Natural killer cell (primary cell): ENCODE results near the gene RHOF. TPM values are rescaled to one million over a fixed set of nuclear protein-coding genes. Genes with fewer than 3 reads are reported as not detected.

ENCODE experiments used
- ATAC-seq, 3 donors: fragments of 150-1000 bp in 2 of 3; fragments of 200-7000 bp in 1 of 3; cut with Tn5 transposase; 1 replicate in 1 of 3; 2 replicates in 2 of 3; pipeline ENCODE4 v1.10.0; 2021; ENCODE audit warnings: mild to moderate bottlenecking in 2 of 3, moderate library complexity in 2 of 3
- DNase-seq, 2 donors: peaks; one replicate each; pipeline versions ENCODE4 v3.0.0 to v3.0.0-alpha.2; 2013 to 2021; ENCODE audit warnings: mixed read lengths in 1 of 2
- H3K27ac ChIP-seq: one replicate; pipeline ENCODE4 v1.5.1; 2013; ENCODE audit warnings: mild to moderate bottlenecking, low read length
- H3K27me3 ChIP-seq: one replicate; pipeline ENCODE4 v1.6.1; 2013; ENCODE audit warnings: low read length; ENCODE audit not compliant: control insufficient read depth, insufficient read depth
- H3K36me3 ChIP-seq: one replicate; pipeline ENCODE4 v1.6.1; 2013; ENCODE audit warnings: low read length; ENCODE audit not compliant: control insufficient read depth, insufficient read depth
- H3K4me1 ChIP-seq: one replicate; pipeline ENCODE4 v1.6.1; 2013; ENCODE audit warnings: low read length; ENCODE audit not compliant: control insufficient read depth, insufficient read depth
- H3K4me3 ChIP-seq: one replicate; pipeline ENCODE4 v1.5.1; 2013; ENCODE audit warnings: low read length
- H3K9me3 ChIP-seq: one replicate; pipeline ENCODE4 v1.6.1; 2013; ENCODE audit warnings: low read length; ENCODE audit not compliant: control insufficient read depth, insufficient read depth
- H3K27ac Mint-ChIP-seq, 2 donors: one replicate each; pipeline ENCODE4 v1.8.0; 2022; ENCODE audit warnings: mild to moderate bottlenecking in 2 of 2, mixed read lengths in 2 of 2, moderate library complexity in 1 of 2
- H3K27me3 Mint-ChIP-seq, 2 donors: one replicate each; pipeline ENCODE4 v1.8.0; 2022; ENCODE audit warnings: low read depth in 2 of 2, mixed read lengths in 2 of 2
- H3K36me3 Mint-ChIP-seq: one replicate; pipeline ENCODE4 v1.8.0; 2022; ENCODE audit warnings: mixed read lengths
- H3K4me1 Mint-ChIP-seq, 2 donors: one replicate each; pipeline ENCODE4 v1.8.0; 2022; ENCODE audit warnings: mixed read lengths in 2 of 2
- H3K4me3 Mint-ChIP-seq: one replicate; pipeline ENCODE4 v1.8.0; 2022; ENCODE audit warnings: mild to moderate bottlenecking, moderate library complexity, mixed read lengths
- H3K9me3 Mint-ChIP-seq, 2 donors: one replicate each; pipeline ENCODE4 v1.8.0; 2022; ENCODE audit warnings: mixed read lengths in 2 of 2
- WGBS: methylation state at CpG from one replicate; pipeline ENCODE4 v1.1.7; 2013; ENCODE audit warnings: missing lambda C conversion rate; ENCODE audit not compliant: insufficient coverage; 5-methylcytosine and 5-hydroxymethylcytosine counted together
- intact Hi-C: fragments of 100-400 bp; cut with micrococcal nuclease; formaldehyde crosslinking; loops from one replicate; pipeline ENCODE4 v1.14.2; 2022
- total RNA-seq, 4 donors: library from RNA; stranded (reverse); fragments of 120-200 nt in 1 of 4; gene quantifications; one replicate each; pipeline versions ENCODE4 v1.2.3 to v1.2.4, GENCODE V29; 2013 to 2022
- TF ChIP-seq, protein P1 (sequence below): fragments of 200-600 bp; IDR thresholded peaks from one replicate; pipeline ENCODE4 v1.8.0; 2022; ENCODE audit warnings: antibody characterized with exemption

The RHOF gene
- total RNA-seq, 3 donors from 2014 or later (not counting 1 experiment from before 2014, with no cell fraction given) = 146 to 201 (median 177) TPM

DNA sequence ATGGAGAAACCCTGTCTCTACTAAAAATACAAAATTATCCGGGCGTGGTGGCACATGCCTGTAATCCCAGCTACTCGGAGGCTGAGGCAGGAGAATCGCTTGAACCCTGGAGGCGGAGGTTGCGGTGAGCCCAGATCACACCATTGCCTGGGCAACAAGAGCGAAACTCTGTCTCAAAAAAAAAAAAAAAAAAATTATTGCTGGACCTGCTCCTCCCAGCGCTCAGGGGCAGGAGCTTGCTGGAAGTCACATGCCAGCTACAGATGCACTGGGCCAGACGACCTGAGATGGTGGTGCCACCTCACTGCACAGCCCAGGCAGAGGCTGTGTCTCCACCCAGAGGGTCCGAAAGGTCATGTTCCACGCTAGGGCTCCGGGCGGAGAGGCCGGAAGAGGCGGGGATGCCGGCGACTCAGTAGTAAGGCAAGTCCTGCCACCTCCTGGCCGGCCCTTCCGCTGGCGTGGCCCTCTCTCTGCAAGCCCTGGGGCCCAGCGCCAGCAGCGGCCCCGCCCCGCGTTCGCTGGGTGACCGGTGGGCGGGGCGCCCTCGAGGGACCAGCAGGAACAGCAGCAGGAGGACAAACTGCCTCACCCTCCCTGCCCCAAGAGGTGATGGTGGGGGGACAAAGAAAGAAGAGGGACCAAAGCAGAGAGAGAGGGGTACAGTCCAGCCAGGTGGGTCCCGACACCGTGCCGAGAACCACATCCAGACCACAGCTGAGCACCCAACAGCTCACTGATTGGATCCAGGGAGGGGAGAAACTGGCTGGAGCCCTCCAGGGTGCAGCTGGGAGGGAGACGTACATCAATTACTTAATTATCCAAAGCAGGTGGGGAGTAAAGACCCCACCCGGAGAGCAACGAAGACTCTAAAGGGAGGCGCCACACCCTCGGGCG is 3.6 kb upstream of the RHOF start:
- Histone ChIP-seq H3K36me3 (peaks cover 22% of the 10 kb centered on the region), H3K27me3 (no peaks in the 10 kb centered on the region), H3K4me1 (peaks cover 57% of the 10 kb centered on the region), H3K4me3 (no peak overlapping the region), H3K9me3 (no peaks in the 10 kb centered on the region), H3K27ac (no peak overlapping the region)
- Mint-ChIP-seq H3K4me3 (peak overlapping the region; percentile 17), H3K27me3 (no peaks in the 10 kb centered on the region), H3K36me3 (no peaks in the 10 kb centered on the region), H3K4me1 (peaks cover 51 to 57% of the 10 kb centered on the region in 2 donors), H3K27ac (peak overlapping the region; percentile 59 to 87), H3K9me3 (no peaks in the 10 kb centered on the region)
- ATAC-seq (no peak), DNase-seq (no peak)
- TF ChIP-seq, protein P1, sequence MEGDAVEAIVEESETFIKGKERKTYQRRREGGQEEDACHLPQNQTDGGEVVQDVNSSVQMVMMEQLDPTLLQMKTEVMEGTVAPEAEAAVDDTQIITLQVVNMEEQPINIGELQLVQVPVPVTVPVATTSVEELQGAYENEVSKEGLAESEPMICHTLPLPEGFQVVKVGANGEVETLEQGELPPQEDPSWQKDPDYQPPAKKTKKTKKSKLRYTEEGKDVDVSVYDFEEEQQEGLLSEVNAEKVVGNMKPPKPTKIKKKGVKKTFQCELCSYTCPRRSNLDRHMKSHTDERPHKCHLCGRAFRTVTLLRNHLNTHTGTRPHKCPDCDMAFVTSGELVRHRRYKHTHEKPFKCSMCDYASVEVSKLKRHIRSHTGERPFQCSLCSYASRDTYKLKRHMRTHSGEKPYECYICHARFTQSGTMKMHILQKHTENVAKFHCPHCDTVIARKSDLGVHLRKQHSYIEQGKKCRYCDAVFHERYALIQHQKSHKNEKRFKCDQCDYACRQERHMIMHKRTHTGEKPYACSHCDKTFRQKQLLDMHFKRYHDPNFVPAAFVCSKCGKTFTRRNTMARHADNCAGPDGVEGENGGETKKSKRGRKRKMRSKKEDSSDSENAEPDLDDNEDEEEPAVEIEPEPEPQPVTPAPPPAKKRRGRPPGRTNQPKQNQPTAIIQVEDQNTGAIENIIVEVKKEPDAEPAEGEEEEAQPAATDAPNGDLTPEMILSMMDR = no peak
- intact Hi-C loops = no loop called here
- WGBS = 89% methylated on average over 37 of the region's 39 CpGs

DNA sequence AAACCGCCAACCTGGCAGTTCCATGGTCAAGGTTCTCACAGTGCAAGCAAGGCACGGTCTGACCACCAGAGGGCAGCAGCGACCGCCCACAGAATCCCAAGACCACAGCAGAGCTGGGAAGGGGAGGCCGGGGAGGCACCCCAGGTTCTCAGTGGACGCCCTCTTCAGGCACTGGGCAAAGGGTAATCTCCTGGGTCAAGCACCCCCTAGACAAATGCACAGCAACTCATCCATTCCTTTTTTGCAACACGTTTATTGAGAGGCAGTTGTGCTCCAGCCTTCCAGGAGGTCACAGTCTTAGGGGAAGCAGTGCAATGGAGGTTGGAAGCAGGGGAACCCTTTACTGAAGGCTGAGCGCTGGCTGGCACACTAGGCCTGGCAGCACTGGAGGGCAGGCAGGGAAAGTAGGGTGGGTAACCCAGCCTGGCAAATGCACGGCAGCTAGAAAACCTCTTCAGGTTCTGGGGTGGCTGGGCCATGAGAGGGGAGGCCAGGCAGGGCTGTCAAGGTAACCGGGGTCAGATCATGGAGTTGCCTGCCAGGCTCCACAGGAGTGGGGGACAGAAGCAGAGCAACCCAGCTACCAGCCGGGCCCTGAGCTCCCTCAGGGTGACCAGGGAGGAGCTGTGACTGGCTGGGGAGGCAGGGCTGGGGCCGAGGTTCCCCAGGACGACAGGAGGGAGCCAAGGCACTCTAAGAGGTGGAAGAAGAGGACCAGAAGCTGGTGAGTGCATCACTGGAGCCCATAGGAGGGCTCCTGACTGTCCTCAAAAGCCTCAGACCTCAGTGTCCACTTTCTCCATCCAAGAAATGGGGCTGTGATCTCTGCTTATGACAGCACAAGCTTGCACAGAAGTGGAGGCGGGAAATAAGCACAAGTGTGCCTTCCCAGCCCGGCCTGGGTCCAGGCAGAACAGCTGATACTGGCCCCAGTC is 1.8 kb upstream of the RHOF start:
- peaks cover 65% of the 10 kb centered on the region for H3K4me1 ChIP-seq
- Mint-ChIP-seq H3K27me3 (no peaks in the 10 kb centered on the region), H3K36me3 (no peaks in the 10 kb centered on the region), H3K4me1 (peaks cover 55 to 63% of the 10 kb centered on the region in 2 donors), H3K27ac (peak overlapping the region; percentile 100), H3K4me3 (peak overlapping the region; percentile 85), H3K9me3 (no peaks in the 10 kb centered on the region)
- no peaks in the 10 kb centered on the region for H3K27me3 ChIP-seq
- intact Hi-C loops = loop anchor here (1.0 to 2.0 kb wide), 2 partner anchors 17 to 94 kb away; partner anchors contain the start of gene PSMD9
- peak overlapping the region; percentile 55 for H3K27ac ChIP-seq
- no peaks in the 10 kb centered on the region for H3K9me3 ChIP-seq
- TF ChIP-seq, protein P1 = peak; percentile 70
- H3K36me3 ChIP-seq = peaks cover 25% of the 10 kb centered on the region
- ATAC-seq = peak; percentile 7 to 39 (median 13)
- no peak overlapping the region for H3K4me3 ChIP-seq
- DNase-seq = peak; percentile 89 to 93
- 49% methylated on average over 15 of the region's 15 CpGs for WGBS

DNA sequence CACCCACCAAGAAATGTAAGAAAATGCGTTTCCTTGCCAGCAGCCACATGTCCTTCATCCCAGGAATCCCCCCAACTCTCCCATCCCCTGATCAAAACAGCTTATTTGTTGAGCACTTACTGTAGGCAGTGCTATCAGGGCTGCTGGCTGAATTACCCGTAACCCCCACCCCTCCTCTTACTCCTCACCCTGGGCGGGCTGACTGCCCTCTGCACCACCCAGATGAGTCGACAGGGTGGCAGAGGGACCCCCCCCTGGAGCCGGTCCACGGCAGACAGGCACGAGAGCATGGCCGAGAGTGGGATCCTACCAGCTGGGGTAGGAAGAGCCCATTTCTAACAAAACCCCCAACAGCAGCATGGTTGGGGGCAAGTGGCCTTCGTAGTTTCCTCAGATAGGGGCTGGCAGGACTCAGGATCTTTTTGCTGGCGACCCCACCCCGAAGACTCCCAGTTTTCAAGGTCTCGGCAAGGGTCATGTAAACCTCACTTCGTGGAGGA is 1.1 kb upstream of the RHOF start:
- H3K9me3 Mint-ChIP-seq = no peaks in the 10 kb centered on the region
- H3K4me3 ChIP-seq = peak overlapping the region; percentile 17
- H3K27me3 ChIP-seq = no peaks in the 10 kb centered on the region
- intact Hi-C loops = loop anchor here (1.0 to 5.0 kb wide), 6 partner anchors 8 to 97 kb away; partner anchors contain the start of genes PSMD9 and TMEM120B
- ATAC-seq = peak; percentile 12 to 21 (median 16)
- H3K4me1 ChIP-seq = peaks cover 70% of the 10 kb centered on the region
- H3K4me3 Mint-ChIP-seq = peak overlapping the region; percentile 95
- under 1% methylated on average over 13 of the region's 13 CpGs for WGBS
- H3K4me1 Mint-ChIP-seq = peaks cover 62 to 70% of the 10 kb centered on the region in 2 donors
- no peak for DNase-seq
- TF ChIP-seq, protein P1 = peak; percentile 28
- no peaks in the 10 kb centered on the region for H3K36me3 Mint-ChIP-seq
- no peaks in the 10 kb centered on the region for H3K9me3 ChIP-seq
- H3K27me3 Mint-ChIP-seq = no peaks in the 10 kb centered on the region
- H3K27ac ChIP-seq = peak overlapping the region; percentile 55
- H3K36me3 ChIP-seq = peaks cover 25% of the 10 kb centered on the region
- peak overlapping the region; percentile 100 for H3K27ac Mint-ChIP-seq
